Ascending aorta (tissue), 2 donors: ENCODE measurements around the gene HLA-DMA. TPM values are rescaled to one million over a fixed set of nuclear protein-coding genes. Genes with fewer than 3 reads are reported as not detected.
"Not testable (repeated sequence)": the region's sequence is repeated elsewhere in the genome, so short reads cannot be mapped to it uniquely, and the experiment has no call there.

ENCODE experiments used
- DNase-seq, 2 donors: peaks; one replicate each; pipeline ENCODE4 v3.0.0-alpha.2; 2019; ENCODE audit warnings: low spot score in 2 of 2
- H3K27ac ChIP-seq, 2 donors: fragments of 200-600 bp; sonication (generic); one replicate each; pipeline ENCODE4 v1.5.1; 2016 to 2017; ENCODE audit warnings: mild to moderate bottlenecking in 1 of 2
- H3K27me3 ChIP-seq: fragments of 200-600 bp; sonication (generic); one replicate; pipeline ENCODE4 v1.5.1; 2017
- H3K36me3 ChIP-seq, 2 donors: fragments of 200-600 bp; sonication (generic); one replicate each; pipeline ENCODE4 v1.5.1; 2016
- H3K4me1 ChIP-seq, 2 donors: fragments of 200-600 bp; sonication (generic); one replicate each; pipeline ENCODE4 v1.5.1; 2016 to 2017; ENCODE audit warnings: mild to moderate bottlenecking in 1 of 2
- H3K4me3 ChIP-seq, 2 donors: fragments of 200-600 bp; sonication (generic); one replicate each; pipeline ENCODE4 v1.5.1; 2016 to 2017; ENCODE audit warnings: mild to moderate bottlenecking in 1 of 2
- H3K9me3 ChIP-seq, 2 donors: fragments of 200-600 bp; sonication (generic); one replicate each; pipeline ENCODE4 v1.5.1; 2016
- intact Hi-C: fragments of 100-400 bp; cut with DNase I; formaldehyde crosslinking; loops from one replicate; pipeline ENCODE4 v1.15.1; 2023
- total RNA-seq: library from RNA; depleted of rRNA; stranded (reverse); fragments of >200 nt; gene quantifications from one replicate; pipeline ENCODE4 v1.1.0, GENCODE V29; 2016
- TF ChIP-seq, protein P1 (sequence below), 3 experiments: fragments of 200-600 bp in 2 of 3; fragments of 450-650 bp in 1 of 3; sonication (generic) in 2 of 3; IDR thresholded peaks; one replicate each; pipeline ENCODE4 v1.5.1; 2016 to 2019; ENCODE audit warnings: antibody characterized with exemption in 3 of 3, mild to moderate bottlenecking in 1 of 3, moderate library complexity in 1 of 3

The HLA-DMA gene
- total RNA-seq, 1 donor from 2014 or later, result 28.0 TPM

DNA sequence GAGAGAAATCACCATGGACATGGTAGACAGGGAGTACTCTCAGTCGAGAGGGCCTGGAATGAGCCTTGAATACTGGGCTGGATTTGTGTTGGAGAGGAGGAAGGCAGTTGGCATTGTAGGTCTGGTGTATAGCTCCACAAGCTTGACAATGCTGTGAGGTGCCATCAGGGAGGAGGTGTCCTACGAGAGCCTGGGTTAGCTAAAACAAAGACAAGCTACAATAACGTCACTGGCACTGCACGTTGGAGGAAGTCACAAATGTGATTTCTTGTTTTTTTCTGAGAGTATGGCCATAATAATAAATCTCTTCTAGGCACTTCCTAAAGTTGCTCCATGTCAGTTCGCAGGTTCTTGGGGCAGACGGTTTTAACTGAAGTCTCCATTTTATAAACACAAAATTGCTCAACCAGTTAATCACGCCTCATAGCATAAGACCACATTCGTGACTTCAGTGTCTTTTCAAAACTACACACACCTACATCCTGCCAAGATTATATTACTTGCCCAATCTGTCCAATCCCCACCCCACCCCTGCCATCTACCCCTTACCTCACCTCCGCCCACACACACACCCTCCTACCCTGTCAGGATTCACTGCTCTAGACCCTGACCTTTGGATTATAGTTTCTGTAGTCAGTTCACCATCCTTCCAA, 7.7 kb downstream of the HLA-DMA start:
- intact Hi-C loops, result no loop called here
- Histone ChIP-seq H3K27ac (peak overlapping the region in 1 of 2 donors; percentile 19), H3K36me3 (no peaks in the 10 kb centered on the region), H3K27me3 (no peaks in the 10 kb centered on the region), H3K4me3 (no peak overlapping the region), H3K4me1 (peaks cover 0 to 3% of the 10 kb centered on the region in 2 donors), H3K9me3 (peaks cover 0 to 6% of the 10 kb centered on the region in 2 donors)
- DNase-seq, result no peak
- TF ChIP-seq, protein P1, sequence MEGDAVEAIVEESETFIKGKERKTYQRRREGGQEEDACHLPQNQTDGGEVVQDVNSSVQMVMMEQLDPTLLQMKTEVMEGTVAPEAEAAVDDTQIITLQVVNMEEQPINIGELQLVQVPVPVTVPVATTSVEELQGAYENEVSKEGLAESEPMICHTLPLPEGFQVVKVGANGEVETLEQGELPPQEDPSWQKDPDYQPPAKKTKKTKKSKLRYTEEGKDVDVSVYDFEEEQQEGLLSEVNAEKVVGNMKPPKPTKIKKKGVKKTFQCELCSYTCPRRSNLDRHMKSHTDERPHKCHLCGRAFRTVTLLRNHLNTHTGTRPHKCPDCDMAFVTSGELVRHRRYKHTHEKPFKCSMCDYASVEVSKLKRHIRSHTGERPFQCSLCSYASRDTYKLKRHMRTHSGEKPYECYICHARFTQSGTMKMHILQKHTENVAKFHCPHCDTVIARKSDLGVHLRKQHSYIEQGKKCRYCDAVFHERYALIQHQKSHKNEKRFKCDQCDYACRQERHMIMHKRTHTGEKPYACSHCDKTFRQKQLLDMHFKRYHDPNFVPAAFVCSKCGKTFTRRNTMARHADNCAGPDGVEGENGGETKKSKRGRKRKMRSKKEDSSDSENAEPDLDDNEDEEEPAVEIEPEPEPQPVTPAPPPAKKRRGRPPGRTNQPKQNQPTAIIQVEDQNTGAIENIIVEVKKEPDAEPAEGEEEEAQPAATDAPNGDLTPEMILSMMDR (IDR thresholded peaks at IDR 0.05), result no peak

DNA sequence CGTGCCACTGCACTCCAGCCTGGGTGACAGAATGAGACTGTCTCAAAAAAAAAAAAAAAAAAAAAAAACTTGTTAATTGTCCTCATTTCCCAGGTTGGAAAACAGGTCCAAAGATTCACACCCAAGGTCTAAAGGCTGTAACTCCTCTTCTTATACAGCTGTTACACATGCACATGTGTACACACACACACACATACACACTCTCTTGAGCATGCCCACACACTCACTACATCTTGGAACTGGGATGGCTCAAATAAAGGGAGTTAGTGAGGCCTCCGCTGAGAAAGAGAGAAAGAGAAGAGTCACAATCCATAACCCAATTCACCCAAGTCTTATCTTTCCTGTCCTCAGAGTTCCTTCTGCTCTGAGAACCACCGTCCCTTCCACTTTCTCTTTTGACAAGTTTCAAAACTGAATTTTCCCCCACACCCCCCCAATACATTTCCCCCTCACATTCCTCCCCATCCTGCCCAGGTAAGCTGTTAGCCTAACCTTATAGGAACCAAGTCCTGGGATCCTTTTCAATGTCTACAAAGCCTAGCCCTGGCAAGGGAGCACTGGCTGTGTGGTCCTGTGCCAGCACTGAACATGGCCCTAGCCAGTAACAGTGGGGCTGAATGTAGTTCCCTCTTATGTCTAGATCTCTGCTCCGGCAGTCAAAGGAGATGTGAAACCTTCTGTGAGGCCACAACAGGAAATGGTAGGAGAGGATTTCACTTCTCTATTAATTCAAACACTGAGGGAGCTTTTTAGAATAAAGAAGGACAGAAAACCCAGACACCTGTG, 8.8 kb downstream of the HLA-DMA start:
- H3K27me3 ChIP-seq, result no peaks in the 10 kb centered on the region
- DNase-seq, result no peak
- H3K9me3 ChIP-seq, result peaks cover 0 to 6% of the 10 kb centered on the region in 2 donors
- no peak overlapping the region for H3K27ac ChIP-seq
- TF ChIP-seq, protein P1 (IDR thresholded peaks at IDR 0.05), result no peak
- intact Hi-C loops, result no loop called here
- H3K36me3 ChIP-seq, result no peaks in the 10 kb centered on the region
- H3K4me1 ChIP-seq, result peaks cover 0 to 3% of the 10 kb centered on the region in 2 donors
- H3K4me3 ChIP-seq, result no peak overlapping the region

DNA sequence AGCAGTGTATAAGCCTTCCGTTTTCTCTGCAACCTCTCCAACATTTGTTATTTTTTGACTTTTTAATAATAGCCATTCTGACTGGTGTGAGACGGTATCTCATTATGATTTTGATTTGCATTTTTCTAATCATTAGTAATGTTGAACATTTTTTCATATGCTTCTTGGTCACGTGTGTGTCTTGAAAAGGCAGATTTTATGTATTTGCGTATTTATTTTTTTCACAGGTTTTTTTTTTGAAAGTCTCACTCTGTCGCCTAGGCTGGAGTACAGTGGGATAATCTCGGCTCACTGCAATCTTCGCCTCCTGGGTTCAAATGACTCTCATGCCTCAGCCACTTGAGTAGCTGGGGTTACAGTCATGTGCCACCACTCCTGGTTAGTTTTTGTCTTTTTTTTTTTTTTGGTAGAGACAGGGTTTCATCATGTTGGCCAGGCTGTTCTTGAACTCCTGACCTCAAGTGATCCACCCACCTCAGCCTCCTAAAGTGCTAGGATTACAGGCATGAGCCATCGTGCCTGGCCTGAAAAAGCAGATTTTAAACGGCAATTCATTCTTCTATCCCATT, 10.3 kb downstream of the HLA-DMA start:
- H3K27me3 ChIP-seq, H3K9me3 ChIP-seq, H3K4me1 ChIP-seq, DNase-seq, H3K36me3 ChIP-seq, intact Hi-C loops, H3K4me3 ChIP-seq, H3K27ac ChIP-seq: not testable (repeated sequence)

DNA sequence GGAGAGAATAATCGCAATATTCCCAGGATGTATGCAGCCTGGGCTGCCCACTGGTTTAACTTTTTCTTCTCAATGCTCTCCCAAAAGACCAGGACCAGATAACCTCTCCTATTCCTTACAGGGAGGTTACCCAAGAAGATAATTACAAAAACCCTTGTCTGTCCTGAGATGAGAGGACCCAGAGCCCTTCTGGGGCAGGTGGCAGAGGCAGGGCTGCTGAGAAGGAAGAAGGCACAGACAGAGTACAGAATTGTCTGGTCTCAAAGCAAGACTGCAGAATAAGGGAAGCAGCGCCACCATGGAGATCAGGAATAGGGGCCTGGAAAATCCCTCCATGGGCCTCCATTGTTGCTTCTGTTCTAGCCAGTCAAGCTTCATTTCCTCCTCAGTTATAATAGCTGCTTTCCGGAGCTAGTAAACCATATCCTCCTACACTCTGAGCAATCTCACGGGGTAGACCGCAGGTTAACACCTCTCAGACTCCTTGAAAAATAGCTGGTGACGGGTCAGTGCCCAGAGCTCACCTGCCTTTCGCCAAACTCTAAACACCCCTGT, 11.6 kb downstream of the HLA-DMA start:
- TF ChIP-seq, protein P1 (IDR thresholded peaks at IDR 0.05), result no peak
- Histone ChIP-seq H3K27ac (peak overlapping the region; percentile 41 to 50), H3K4me3 (peak overlapping the region in 1 of 2 donors; percentile 56), H3K36me3 (no peaks in the 10 kb centered on the region), H3K4me1 (peaks cover 0 to 3% of the 10 kb centered on the region in 2 donors), H3K9me3 (peaks cover 0 to 4% of the 10 kb centered on the region in 2 donors), H3K27me3 (no peaks in the 10 kb centered on the region)
- intact Hi-C loops, result loop anchor here (2.0 kb wide), 1 partner anchor 32 kb away; no protein-coding TSS in a partner anchor
- no peak for DNase-seq

DNA sequence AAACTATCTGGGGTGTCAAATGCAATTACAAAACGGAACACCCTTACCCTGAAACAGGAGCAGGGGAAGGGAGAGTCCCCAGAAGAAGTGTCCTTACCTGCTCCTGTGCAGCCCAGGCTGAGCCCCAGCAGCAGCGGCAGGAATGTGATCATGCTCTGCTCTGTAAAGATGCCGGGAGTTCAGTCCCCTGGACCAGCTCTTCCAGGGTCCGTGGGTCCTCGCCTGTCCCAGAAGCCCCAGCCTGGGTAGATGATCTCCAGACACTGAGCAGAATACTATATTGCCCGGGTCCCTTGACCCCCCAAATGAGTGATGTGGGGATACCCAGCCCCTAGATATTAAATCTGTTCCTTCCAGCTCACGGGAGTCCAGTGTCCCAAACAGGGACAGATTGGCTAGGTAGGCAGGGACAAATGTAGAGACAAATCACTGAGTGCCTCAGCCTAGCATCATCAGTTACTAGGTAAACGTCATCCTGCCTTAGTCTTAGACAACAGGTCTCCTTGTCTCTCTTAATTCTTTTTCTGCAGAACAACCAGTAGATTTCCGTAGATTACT, 12.2 kb downstream of the HLA-DMA start, which contains the start of gene HLA-DMB:
TSS of gene HLA-DMB (minus strand) at position 373 of the 558 bp plus-strand sequence. CDS start at position 152, 221 bp downstream.
- H3K4me1 ChIP-seq, result peaks cover 0 to 3% of the 10 kb centered on the region in 2 donors
- H3K4me3 ChIP-seq, result peak within 1 kb of the TSS; percentile 33 to 56
- H3K27ac ChIP-seq, result peak within 1 kb of the TSS; percentile 41 to 50
- no peaks in the 10 kb centered on the region for H3K9me3 ChIP-seq
- H3K36me3 ChIP-seq, result no peaks in the 10 kb centered on the region
- no peaks in the 10 kb centered on the region for H3K27me3 ChIP-seq
- DNase-seq, result peak in 1 of 2 donors; percentile 84
- intact Hi-C loops, result loop anchor here (2.0 kb wide), 1 partner anchor 32 kb away; no protein-coding TSS in a partner anchor
- TF ChIP-seq, protein P1 (IDR thresholded peaks at IDR 0.05), result no peak
